WTC11 (cell line): ENCODE data around the gene MRFAP1. TPM values are rescaled to one million over a fixed set of nuclear protein-coding genes. Genes with fewer than 3 reads are reported as not detected.

Experiments used
- ATAC-seq: fragments of 200-7000 bp; cut with Tn5 transposase; 2 replicates; pipeline ENCODE4 v1.10.0; 2021; ENCODE audit warnings: mild to moderate bottlenecking, moderate library complexity
- CTCF ChIA-PET: fragments of 300-600 bp; sonication (Branson Sonifier 250); formaldehyde crosslinking; loops from one replicate; lab custom pipeline; 2021; ENCODE audit warnings: antibody characterized with exemption; lab: Charles Lee
- POLR2A ChIA-PET: fragments of 350-600 bp; sonication (Branson Sonifier 250); formaldehyde crosslinking; loops from one replicate; lab custom pipeline; 2021; ENCODE audit warnings: antibody characterized with exemption; lab: Charles Lee
- DNase-seq: peaks from one replicate; pipeline ENCODE4 v3.0.0; 2021; ENCODE audit warnings: low spot score
- H3K27ac Mint-ChIP-seq: 2 replicates; pipeline ENCODE4 v1.8.0; 2021; ENCODE audit warnings: mixed read lengths
- H3K27me3 Mint-ChIP-seq: 2 replicates; pipeline ENCODE4 v1.8.0; 2021; ENCODE audit warnings: low read depth, mild to moderate bottlenecking, moderate library complexity, mixed read lengths
- H3K36me3 Mint-ChIP-seq: 2 replicates; pipeline ENCODE4 v1.8.0; 2021; ENCODE audit warnings: mixed read lengths
- H3K4me1 Mint-ChIP-seq: 2 replicates; pipeline ENCODE4 v1.8.0; 2022; ENCODE audit warnings: mixed read lengths
- H3K4me3 Mint-ChIP-seq: 2 replicates; pipeline ENCODE4 v1.8.0; 2021; ENCODE audit warnings: mild to moderate bottlenecking, moderate library complexity, mixed read lengths
- H3K9me3 Mint-ChIP-seq: 2 replicates; pipeline ENCODE4 v1.8.0; 2021; ENCODE audit warnings: mixed read lengths
- EMX1 ChIP-seq: fragments of 250-450 bp; sonication (Bioruptor Pico); IDR thresholded peaks from 2 replicates; pipeline ENCODE4 v1.8.0; 2021; ENCODE audit warnings: mild to moderate bottlenecking
- HMGA2 ChIP-seq: fragments of 250-450 bp; sonication (Bioruptor Pico); IDR thresholded peaks from 2 replicates; pipeline ENCODE4 v1.4.0; 2021; ENCODE audit warnings: mild to moderate bottlenecking, moderate library complexity
- IRF2 ChIP-seq: sonication (generic); formaldehyde crosslinking; IDR thresholded peaks from 2 replicates; pipeline ENCODE4 v1.8.0; 2022; ENCODE audit warnings: low read depth, missing genetic modification reagents, borderline replicate concordance
- JUN ChIP-seq: sonication (generic); formaldehyde crosslinking; IDR thresholded peaks from 2 replicates; pipeline ENCODE4 v1.8.0; 2023; ENCODE audit warnings: mild to moderate bottlenecking, missing genetic modification reagents
- MYBL2 ChIP-seq: sonication (generic); formaldehyde crosslinking; IDR thresholded peaks from 2 replicates; pipeline ENCODE4 v1.8.1; 2023; ENCODE audit warnings: mild to moderate bottlenecking, moderate library complexity, missing genetic modification reagents
- OVOL2 ChIP-seq: fragments of 250-450 bp; sonication (Bioruptor Pico); IDR thresholded peaks from 2 replicates; pipeline ENCODE4 v1.9.0; 2021; ENCODE audit warnings: mild to moderate bottlenecking, borderline replicate concordance
- RORB ChIP-seq: fragments of 250-450 bp; sonication (Bioruptor Pico); IDR thresholded peaks from 2 replicates; pipeline ENCODE4 v1.9.0; 2021; ENCODE audit warnings: mild to moderate bottlenecking
- SP1 ChIP-seq: sonication (generic); formaldehyde crosslinking; conservative IDR thresholded peaks from 2 replicates; pipeline ENCODE4 v1.8.1; 2022; ENCODE audit warnings: missing genetic modification reagents
- TCF7 ChIP-seq: sonication (generic); formaldehyde crosslinking; IDR thresholded peaks from 2 replicates; pipeline ENCODE4 v1.8.0; 2022; ENCODE audit warnings: mild to moderate bottlenecking, low read depth, missing genetic modification reagents, moderate library complexity
- total RNA-seq: library from RNA; stranded (reverse); gene quantifications from 3 replicates; pipeline ENCODE4 v1.2.3, GENCODE V29; 2021
- TF ChIP-seq, protein P1 (sequence below): sonication (generic); formaldehyde crosslinking; IDR thresholded peaks from 2 replicates; pipeline ENCODE4 v1.8.1; 2023; ENCODE audit warnings: mild to moderate bottlenecking, missing genetic modification reagents, moderate library complexity
- TF ChIP-seq, protein P2 (sequence below): fragments of 250-450 bp; sonication (Bioruptor Pico); conservative IDR thresholded peaks from 2 replicates; pipeline ENCODE4 v1.9.0; 2021; ENCODE audit warnings: mild to moderate bottlenecking
- TF ChIP-seq, protein P3 (sequence below): sonication (generic); formaldehyde crosslinking; IDR thresholded peaks from 2 replicates; pipeline ENCODE4 v1.8.0; 2022; ENCODE audit warnings: missing genetic modification reagents
- TF ChIP-seq, protein P4 (sequence below): fragments of 250-450 bp; sonication (Bioruptor Pico); IDR thresholded peaks from 2 replicates; pipeline ENCODE4 v2.1.2; 2022; ENCODE audit warnings: mild to moderate bottlenecking, moderate library complexity
- TF ChIP-seq, protein P5 (sequence below): sonication (generic); formaldehyde crosslinking; IDR thresholded peaks from 2 replicates; pipeline ENCODE4 v1.8.0; 2023; ENCODE audit warnings: mild to moderate bottlenecking, missing genetic modification reagents
- TF ChIP-seq, protein P6 (sequence below): sonication (generic); formaldehyde crosslinking; IDR thresholded peaks from 2 replicates; pipeline ENCODE4 v1.8.1; 2023; ENCODE audit warnings: mild to moderate bottlenecking, moderate library complexity, missing genetic modification reagents
- TF ChIP-seq, protein P7 (sequence below): sonication (generic); formaldehyde crosslinking; IDR thresholded peaks from 2 replicates; pipeline ENCODE4 v1.8.1; 2023; ENCODE audit warnings: mild to moderate bottlenecking, missing genetic modification reagents
- TF ChIP-seq, protein P8 (sequence below): sonication (generic); formaldehyde crosslinking; IDR thresholded peaks from 2 replicates; pipeline ENCODE4 v1.8.1; 2022; ENCODE audit warnings: missing genetic modification reagents, borderline replicate concordance

MRFAP1 gene
- total RNA-seq, 1 experiment from 2014 or later, result 319 TPM

DNA sequence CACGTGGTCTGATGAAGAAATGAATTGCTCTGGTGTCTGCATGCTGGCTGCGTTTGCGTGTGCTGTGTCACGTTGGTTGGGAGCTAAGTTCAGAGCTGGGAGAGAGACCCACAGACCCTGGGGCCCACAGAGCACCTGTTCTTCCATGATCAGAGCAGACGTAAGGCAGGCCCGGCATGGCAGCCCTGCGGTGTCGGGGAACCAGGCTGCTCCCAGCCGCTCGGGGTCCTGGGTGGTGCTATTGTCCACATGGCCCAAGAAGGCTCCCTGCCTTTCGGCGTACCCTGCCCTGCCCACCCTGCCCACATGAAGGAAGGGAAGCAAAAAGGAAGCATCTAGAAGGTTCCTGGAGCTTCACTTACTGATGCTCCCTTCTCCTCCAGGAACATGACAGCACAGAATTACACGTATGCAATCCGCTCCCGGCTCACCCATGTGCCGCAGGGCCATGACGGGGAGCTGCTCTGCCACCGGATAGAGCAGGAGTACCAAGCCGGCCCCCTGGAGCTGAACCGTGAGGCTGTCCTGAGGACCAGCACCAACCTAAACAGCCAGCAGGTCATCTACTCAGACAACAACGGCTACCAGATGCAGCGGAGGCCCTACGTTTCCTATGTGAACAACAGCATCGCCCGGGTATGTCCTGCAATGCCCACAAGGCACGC lies 30.9 kb upstream of the MRFAP1 start (continued):
- TF ChIP-seq, protein P1, sequence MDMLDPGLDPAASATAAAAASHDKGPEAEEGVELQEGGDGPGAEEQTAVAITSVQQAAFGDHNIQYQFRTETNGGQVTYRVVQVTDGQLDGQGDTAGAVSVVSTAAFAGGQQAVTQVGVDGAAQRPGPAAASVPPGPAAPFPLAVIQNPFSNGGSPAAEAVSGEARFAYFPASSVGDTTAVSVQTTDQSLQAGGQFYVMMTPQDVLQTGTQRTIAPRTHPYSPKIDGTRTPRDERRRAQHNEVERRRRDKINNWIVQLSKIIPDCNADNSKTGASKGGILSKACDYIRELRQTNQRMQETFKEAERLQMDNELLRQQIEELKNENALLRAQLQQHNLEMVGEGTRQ (CRISPR knock-in tag), result no peak
- TF ChIP-seq, protein P2, sequence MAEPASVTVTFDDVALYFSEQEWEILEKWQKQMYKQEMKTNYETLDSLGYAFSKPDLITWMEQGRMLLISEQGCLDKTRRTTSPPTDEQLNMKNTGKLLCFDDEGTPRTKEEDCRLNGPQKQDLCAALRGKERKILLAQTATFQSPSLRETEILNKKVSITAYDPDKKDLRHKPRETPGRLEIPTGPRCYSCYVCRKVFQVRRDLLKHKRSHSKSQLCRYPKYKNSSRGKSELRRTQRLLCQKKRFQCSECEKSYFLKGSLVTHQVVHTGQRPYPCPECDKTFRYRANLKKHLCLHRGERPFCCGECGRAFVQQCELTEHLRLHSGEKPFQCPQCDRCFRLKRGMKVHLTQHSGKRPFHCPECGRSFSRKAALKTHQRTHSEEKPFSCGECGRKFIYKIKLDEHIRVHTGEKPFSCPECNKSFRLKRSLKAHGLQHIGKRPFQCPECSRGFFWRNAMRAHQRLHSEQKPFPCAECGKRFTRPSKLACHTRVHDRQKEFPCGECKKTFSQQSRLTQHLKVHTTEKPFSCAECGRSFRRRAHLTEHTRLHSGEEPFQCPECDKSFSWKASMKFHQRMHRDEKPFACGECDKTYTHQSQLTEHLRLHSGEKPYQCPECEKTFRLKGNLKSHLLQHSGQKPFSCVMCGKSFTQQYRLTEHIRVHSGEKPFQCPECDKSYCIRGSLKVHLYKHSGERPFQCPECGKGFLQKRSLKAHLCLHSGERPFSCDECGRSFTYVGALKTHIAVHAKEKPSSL (CRISPR knock-in tag), result no peak

DNA sequence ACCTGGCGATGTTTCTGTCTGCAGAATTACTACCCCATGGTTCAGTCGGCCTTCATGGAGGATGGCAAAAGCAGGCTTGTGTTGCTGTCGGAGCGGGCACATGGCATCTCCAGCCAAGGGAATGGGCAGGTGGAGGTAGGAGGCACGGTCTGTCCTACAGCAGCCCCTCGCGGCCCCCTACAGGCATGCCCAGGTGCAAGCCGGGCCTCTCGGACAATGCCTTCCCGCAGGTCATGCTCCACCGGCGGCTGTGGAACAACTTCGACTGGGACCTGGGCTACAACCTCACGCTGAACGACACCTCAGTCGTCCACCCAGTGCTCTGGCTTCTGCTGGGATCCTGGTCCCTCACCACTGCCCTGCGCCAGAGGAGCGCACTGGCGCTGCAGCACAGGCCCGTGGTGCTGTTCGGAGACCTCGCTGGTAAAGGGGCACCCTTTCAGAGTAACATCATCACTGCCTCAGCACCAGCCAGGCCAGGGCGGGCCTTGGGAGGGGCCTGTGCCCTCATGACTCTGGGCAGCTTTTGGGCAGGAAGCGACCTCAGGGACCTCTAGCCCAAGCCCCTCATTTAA lies 29.5 kb upstream of the MRFAP1 start:
- Mint-ChIP-seq H3K4me3 (no peak overlapping the region), H3K36me3 (peaks cover under 1% of the 10 kb centered on the region)
- CTCF ChIA-PET, result no interaction called here
- TF ChIP-seq, protein P3, sequence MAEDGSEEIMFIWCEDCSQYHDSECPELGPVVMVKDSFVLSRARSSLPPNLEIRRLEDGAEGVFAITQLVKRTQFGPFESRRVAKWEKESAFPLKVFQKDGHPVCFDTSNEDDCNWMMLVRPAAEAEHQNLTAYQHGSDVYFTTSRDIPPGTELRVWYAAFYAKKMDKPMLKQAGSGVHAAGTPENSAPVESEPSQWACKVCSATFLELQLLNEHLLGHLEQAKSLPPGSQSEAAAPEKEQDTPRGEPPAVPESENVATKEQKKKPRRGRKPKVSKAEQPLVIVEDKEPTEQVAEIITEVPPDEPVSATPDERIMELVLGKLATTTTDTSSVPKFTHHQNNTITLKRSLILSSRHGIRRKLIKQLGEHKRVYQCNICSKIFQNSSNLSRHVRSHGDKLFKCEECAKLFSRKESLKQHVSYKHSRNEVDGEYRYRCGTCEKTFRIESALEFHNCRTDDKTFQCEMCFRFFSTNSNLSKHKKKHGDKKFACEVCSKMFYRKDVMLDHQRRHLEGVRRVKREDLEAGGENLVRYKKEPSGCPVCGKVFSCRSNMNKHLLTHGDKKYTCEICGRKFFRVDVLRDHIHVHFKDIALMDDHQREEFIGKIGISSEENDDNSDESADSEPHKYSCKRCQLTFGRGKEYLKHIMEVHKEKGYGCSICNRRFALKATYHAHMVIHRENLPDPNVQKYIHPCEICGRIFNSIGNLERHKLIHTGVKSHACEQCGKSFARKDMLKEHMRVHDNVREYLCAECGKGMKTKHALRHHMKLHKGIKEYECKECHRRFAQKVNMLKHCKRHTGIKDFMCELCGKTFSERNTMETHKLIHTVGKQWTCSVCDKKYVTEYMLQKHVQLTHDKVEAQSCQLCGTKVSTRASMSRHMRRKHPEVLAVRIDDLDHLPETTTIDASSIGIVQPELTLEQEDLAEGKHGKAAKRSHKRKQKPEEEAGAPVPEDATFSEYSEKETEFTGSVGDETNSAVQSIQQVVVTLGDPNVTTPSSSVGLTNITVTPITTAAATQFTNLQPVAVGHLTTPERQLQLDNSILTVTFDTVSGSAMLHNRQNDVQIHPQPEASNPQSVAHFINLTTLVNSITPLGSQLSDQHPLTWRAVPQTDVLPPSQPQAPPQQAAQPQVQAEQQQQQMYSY, result no peak
- TF ChIP-seq, protein P4, sequence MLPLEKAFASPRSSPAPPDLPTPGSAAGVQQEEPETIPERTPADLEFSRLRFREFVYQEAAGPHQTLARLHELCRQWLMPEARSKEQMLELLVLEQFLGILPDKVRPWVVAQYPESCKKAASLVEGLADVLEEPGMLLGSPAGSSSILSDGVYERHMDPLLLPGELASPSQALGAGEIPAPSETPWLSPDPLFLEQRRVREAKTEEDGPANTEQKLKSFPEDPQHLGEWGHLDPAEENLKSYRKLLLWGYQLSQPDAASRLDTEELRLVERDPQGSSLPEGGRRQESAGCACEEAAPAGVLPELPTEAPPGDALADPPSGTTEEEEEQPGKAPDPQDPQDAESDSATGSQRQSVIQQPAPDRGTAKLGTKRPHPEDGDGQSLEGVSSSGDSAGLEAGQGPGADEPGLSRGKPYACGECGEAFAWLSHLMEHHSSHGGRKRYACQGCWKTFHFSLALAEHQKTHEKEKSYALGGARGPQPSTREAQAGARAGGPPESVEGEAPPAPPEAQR (CRISPR knock-in tag), result no peak
- TF ChIP-seq, protein P5, sequence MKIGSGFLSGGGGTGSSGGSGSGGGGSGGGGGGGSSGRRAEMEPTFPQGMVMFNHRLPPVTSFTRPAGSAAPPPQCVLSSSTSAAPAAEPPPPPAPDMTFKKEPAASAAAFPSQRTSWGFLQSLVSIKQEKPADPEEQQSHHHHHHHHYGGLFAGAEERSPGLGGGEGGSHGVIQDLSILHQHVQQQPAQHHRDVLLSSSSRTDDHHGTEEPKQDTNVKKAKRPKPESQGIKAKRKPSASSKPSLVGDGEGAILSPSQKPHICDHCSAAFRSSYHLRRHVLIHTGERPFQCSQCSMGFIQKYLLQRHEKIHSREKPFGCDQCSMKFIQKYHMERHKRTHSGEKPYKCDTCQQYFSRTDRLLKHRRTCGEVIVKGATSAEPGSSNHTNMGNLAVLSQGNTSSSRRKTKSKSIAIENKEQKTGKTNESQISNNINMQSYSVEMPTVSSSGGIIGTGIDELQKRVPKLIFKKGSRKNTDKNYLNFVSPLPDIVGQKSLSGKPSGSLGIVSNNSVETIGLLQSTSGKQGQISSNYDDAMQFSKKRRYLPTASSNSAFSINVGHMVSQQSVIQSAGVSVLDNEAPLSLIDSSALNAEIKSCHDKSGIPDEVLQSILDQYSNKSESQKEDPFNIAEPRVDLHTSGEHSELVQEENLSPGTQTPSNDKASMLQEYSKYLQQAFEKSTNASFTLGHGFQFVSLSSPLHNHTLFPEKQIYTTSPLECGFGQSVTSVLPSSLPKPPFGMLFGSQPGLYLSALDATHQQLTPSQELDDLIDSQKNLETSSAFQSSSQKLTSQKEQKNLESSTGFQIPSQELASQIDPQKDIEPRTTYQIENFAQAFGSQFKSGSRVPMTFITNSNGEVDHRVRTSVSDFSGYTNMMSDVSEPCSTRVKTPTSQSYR (CRISPR knock-in tag), result no peak
- TF ChIP-seq TCF7 (no peak), SP1 (CRISPR knock-in tag) (no peak), RORB (CRISPR knock-in tag) (no peak), OVOL2 (CRISPR knock-in tag) (no peak), MYBL2 (CRISPR knock-in tag) (no peak), JUN (no peak), IRF2 (CRISPR knock-in tag) (no peak), HMGA2 (CRISPR knock-in tag) (no peak), EMX1 (CRISPR knock-in tag) (no peak)
- TF ChIP-seq, protein P6, sequence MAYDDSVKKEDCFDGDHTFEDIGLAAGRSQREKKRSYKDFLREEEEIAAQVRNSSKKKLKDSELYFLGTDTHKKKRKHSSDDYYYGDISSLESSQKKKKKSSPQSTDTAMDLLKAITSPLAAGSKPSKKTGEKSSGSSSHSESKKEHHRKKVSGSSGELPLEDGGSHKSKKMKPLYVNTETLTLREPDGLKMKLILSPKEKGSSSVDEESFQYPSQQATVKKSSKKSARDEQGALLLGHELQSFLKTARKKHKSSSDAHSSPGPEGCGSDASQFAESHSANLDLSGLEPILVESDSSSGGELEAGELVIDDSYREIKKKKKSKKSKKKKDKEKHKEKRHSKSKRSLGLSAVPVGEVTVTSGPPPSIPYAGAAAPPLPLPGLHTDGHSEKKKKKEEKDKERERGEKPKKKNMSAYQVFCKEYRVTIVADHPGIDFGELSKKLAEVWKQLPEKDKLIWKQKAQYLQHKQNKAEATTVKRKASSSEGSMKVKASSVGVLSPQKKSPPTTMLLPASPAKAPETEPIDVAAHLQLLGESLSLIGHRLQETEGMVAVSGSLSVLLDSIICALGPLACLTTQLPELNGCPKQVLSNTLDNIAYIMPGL (CRISPR knock-in tag), result no peak
- TF ChIP-seq, protein P7, sequence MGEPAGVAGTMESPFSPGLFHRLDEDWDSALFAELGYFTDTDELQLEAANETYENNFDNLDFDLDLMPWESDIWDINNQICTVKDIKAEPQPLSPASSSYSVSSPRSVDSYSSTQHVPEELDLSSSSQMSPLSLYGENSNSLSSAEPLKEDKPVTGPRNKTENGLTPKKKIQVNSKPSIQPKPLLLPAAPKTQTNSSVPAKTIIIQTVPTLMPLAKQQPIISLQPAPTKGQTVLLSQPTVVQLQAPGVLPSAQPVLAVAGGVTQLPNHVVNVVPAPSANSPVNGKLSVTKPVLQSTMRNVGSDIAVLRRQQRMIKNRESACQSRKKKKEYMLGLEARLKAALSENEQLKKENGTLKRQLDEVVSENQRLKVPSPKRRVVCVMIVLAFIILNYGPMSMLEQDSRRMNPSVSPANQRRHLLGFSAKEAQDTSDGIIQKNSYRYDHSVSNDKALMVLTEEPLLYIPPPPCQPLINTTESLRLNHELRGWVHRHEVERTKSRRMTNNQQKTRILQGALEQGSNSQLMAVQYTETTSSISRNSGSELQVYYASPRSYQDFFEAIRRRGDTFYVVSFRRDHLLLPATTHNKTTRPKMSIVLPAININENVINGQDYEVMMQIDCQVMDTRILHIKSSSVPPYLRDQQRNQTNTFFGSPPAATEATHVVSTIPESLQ (CRISPR knock-in tag), result no peak
- TF ChIP-seq, protein P8, sequence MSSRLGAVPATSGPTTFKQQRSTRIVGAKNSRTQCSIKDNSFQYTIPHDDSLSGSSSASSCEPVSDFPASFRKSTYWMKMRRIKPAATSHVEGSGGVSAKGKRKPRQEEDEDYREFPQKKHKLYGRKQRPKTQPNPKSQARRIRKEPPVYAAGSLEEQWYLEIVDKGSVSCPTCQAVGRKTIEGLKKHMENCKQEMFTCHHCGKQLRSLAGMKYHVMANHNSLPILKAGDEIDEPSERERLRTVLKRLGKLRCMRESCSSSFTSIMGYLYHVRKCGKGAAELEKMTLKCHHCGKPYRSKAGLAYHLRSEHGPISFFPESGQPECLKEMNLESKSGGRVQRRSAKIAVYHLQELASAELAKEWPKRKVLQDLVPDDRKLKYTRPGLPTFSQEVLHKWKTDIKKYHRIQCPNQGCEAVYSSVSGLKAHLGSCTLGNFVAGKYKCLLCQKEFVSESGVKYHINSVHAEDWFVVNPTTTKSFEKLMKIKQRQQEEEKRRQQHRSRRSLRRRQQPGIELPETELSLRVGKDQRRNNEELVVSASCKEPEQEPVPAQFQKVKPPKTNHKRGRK (CRISPR knock-in tag), result no peak

More for the DNA sequence above, 29.5 kb upstream of the MRFAP1 start:
- H3K4me1 Mint-ChIP-seq, result no peaks in the 10 kb centered on the region
- H3K9me3 Mint-ChIP-seq, result no peaks in the 10 kb centered on the region
- H3K27me3 Mint-ChIP-seq, result no peaks in the 10 kb centered on the region
- ATAC-seq, result no peak
- no peak overlapping the region for H3K27ac Mint-ChIP-seq
- DNase-seq, result no peak
- POLR2A ChIA-PET, result no interaction called here
